Erythroblast (primary cell): ENCODE data around the gene ZBED2.

Experiments used
- GATA1 ChIP-seq: IDR thresholded peaks from 2 replicates; pipeline ENCODE4 v1.6.1; 2011; ENCODE audit warnings: low read depth, mild to moderate bottlenecking, control low read depth, low read length, moderate library complexity
- POLR2A ChIP-seq: IDR thresholded peaks from 2 replicates; pipeline ENCODE4 v1.6.1; 2011; ENCODE audit warnings: mild to moderate bottlenecking, low read length

- TF ChIP-seq POLR2A (no peak), GATA1 (no peak)
These were observed 31.9 kb upstream of the ZBED2 start for GRCh38 chr3:111627092-111627491.
